ENCODE data around the gene USP20. TPM values are rescaled to one million over a fixed set of nuclear protein-coding genes. Genes with fewer than 3 reads are reported as not detected.
A peak's percentile ranks its signal among the peaks of the same experiment; 100 is the strongest.

Gene USP20
- total and polyA plus RNA-seq, 10 of the 15 experiments (the other 5 are each of a cell fraction or from before 2014, with no cell fraction given), result 0.66 to 23.3 (median 11.0) TPM

GRCh38 chr9:129884220-129885017 is 49.2 kb downstream of the USP20 start (continued):
- TF ChIP-seq IRF3 (IDR thresholded peaks at IDR 0.05) (no peak), E2F4 (IDR thresholded peaks at IDR 0.05; ENCODE audit: low read depth, low read length) (0 out of 2 replicates have a peak, but pooled peaks have one; percentile 27), SIN3A (IDR thresholded peaks at IDR 0.05; ENCODE audit: low read depth, low read length) (no peak; the same call in 1 of the 2 replicates), CHD2 (IDR thresholded peaks at IDR 0.05; ENCODE audit: borderline replicate concordance, low read depth, low read length) (peak; percentile 67; the same call in 1 of the 2 replicates), BRCA1 (IDR thresholded peaks at IDR 0.05; ENCODE audit: low read depth, low read length) (no peak), MEF2B (IDR thresholded peaks at IDR 0.05; ENCODE audit: partially characterized antibody, poor library complexity, severe bottlenecking) (no peak), E4F1 (IDR thresholded peaks at IDR 0.05; ENCODE audit: borderline replicate concordance, partially characterized antibody) (no peak), CBFB (IDR thresholded peaks at IDR 0.05; ENCODE audit: low read depth) (0 out of 2 replicates have a peak, but pooled peaks have one; percentile 48), CREB1 (IDR thresholded peaks at IDR 0.05; ENCODE audit: low read depth) (no peak), KAT2A (conservative IDR thresholded peaks at IDR 0.05; ENCODE audit: control insufficient read depth, low read depth, low read length) (no peak), GATAD2B (conservative IDR thresholded peaks at IDR 0.05; ENCODE audit: low read depth) (peak; percentile 53), RAD51 (IDR thresholded peaks at IDR 0.05) (no peak), EZH2 (IDR thresholded peaks at IDR 0.05; ENCODE audit: borderline replicate concordance, control insufficient read depth, low read depth, low read length) (no peak), SPI1 (IDR thresholded peaks at IDR 0.05; ENCODE audit: borderline replicate concordance, insufficient read depth, low read depth, low read length) (peak; percentile 68), CUX1 (IDR thresholded peaks at IDR 0.05; ENCODE audit: insufficient replicate concordance, low read depth, low read length) (no peak), NFXL1 (IDR thresholded peaks at IDR 0.05; ENCODE audit: borderline replicate concordance) (no peak), MAX (IDR thresholded peaks at IDR 0.05; ENCODE audit: low read depth, low read length) (peak; percentile 30; the same call in 1 of the 2 replicates), CEBPB (IDR thresholded peaks at IDR 0.05; ENCODE audit: borderline replicate concordance in 1 of 2, low read depth in 2 of 2, low read length in 2 of 2) (no peak)
